ENCODE measurements around the gene SLC5A12. TPM values are rescaled to one million over a fixed set of nuclear protein-coding genes. Genes with fewer than 3 reads are reported as not detected.

SLC5A12 gene
- total RNA-seq, 2 experiments from 2014 or later: not detected

DNA sequence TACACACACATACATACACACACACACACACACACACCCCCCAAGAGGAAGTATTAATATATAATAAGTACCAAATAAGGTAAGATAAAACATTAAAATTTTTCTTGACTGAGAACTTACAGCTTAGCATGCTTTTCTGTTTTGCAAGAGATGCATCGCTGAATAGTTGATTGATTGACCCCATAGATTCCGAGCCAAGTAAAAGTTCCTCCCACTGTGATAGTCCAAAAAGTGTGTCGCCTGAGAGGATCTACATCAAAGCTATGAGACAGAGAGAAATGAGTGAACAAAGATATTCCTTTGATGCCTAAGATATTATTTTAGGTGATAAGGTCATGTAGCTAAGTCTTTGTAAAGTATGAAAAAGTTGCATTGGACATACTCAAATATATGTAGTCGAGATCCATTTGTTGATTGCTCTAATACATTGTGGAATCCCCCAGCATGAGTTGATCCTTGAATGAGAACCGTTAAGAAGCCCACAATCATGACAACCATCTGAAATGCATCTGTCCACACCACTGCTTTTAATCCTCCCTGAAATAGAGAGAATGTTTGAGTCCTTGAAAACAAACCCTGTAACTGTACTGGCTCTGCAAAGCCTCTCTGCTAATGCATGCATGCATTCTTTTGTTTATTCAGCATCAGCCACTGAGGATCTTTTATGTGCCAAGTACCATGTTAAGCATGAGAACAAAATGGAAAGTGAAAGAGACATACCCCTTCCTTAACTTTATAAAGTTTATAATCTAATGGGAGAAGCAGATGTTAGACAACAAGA lies 18.3 kb downstream of the SLC5A12 start:
- Mint-ChIP-seq H3K36me3 (ENCODE audit: low read depth) (no peaks in the 10 kb centered on the region), H3K27ac (no peak overlapping the region), H3K4me1 (ENCODE audit: low read depth) (no peaks in the 10 kb centered on the region), H3K9me3 (no peaks in the 10 kb centered on the region), H3K4me3 (no peak overlapping the region), H3K27me3 (no peaks in the 10 kb centered on the region)
- intact Hi-C loops (cut with micrococcal nuclease): no loop called here
- ATAC-seq: no peak
- TF ChIP-seq, protein P1, sequence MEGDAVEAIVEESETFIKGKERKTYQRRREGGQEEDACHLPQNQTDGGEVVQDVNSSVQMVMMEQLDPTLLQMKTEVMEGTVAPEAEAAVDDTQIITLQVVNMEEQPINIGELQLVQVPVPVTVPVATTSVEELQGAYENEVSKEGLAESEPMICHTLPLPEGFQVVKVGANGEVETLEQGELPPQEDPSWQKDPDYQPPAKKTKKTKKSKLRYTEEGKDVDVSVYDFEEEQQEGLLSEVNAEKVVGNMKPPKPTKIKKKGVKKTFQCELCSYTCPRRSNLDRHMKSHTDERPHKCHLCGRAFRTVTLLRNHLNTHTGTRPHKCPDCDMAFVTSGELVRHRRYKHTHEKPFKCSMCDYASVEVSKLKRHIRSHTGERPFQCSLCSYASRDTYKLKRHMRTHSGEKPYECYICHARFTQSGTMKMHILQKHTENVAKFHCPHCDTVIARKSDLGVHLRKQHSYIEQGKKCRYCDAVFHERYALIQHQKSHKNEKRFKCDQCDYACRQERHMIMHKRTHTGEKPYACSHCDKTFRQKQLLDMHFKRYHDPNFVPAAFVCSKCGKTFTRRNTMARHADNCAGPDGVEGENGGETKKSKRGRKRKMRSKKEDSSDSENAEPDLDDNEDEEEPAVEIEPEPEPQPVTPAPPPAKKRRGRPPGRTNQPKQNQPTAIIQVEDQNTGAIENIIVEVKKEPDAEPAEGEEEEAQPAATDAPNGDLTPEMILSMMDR (IDR thresholded peaks at IDR 0.05): no peak
- ChIA-PET POLR2A (no interaction called here), CTCF (no interaction called here)
- DNase-seq: no peak

DNA sequence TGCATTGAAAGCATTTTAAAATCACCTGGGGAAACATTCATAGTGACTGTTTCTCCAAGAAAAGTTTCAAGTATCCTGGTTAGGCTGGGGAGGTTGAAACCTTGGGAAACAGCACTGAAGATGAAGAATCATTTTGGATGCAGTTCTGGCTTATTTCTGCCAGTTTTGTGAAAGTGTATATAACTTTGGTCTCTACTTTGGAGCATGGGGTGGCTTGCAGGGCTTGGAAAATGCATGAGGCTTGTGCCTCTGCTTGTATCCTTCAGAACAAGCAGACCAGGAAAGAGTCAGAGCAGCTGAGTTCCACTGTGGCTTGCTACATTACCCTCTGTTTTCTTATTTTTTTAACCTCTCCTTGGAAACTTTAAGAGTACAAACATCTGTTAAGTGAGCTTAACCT lies 19.5 kb downstream of the SLC5A12 start:
- Mint-ChIP-seq H3K27me3 (no peaks in the 10 kb centered on the region), H3K36me3 (ENCODE audit: low read depth) (no peaks in the 10 kb centered on the region), H3K27ac (no peak overlapping the region), H3K9me3 (peaks cover 2% of the 10 kb centered on the region), H3K4me1 (ENCODE audit: low read depth) (no peaks in the 10 kb centered on the region), H3K4me3 (no peak overlapping the region)
- ChIA-PET CTCF (no interaction called here), POLR2A (no interaction called here)
- no peak for DNase-seq
- ATAC-seq: no peak
- intact Hi-C loops (cut with micrococcal nuclease): no loop called here
- TF ChIP-seq, protein P1 (IDR thresholded peaks at IDR 0.05): no peak

DNA sequence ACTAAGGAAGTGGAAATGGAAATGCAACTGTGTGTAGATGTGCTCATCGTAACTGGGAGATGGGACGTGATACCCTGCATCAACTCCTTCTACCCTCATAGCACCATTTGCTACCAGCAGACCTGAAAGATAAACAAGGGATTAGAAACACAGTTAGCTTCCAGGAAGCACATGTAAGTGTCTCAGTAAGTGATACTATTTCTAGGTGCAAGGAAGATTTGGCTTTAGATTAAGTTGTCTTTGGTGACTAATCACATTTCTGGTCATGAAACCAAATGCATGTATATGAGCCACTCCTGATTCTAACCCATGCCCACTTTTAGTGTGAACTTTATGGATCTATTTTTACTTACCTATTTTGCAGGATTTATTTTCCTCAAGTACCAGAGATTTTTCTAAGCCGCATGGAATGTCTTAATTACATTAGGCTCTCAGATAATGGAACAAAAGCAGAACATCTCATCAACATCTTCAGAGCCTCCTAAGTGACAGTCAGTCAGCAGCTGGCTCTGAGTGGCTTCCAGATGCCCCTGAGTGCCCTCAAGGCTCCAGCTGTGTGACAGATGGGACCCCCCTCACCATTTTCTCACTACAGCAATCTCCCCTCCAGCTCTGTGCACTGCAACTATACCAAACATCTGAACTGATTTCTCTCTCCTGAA lies 21.2 kb downstream of the SLC5A12 start:
- DNase-seq: no peak
- no peak overlapping the region for H3K27ac Mint-ChIP-seq
- TF ChIP-seq, protein P1 (IDR thresholded peaks at IDR 0.05): no peak
- POLR2A ChIA-PET: no interaction called here
- H3K27me3 Mint-ChIP-seq: no peaks in the 10 kb centered on the region
- no peaks in the 10 kb centered on the region for H3K36me3 Mint-ChIP-seq (ENCODE audit: low read depth)
- intact Hi-C loops (cut with micrococcal nuclease): no loop called here
- H3K9me3 Mint-ChIP-seq: peaks cover 2% of the 10 kb centered on the region
- no peaks in the 10 kb centered on the region for H3K4me1 Mint-ChIP-seq (ENCODE audit: low read depth)
- H3K4me3 Mint-ChIP-seq: no peak overlapping the region
- CTCF ChIA-PET: no interaction called here
- ATAC-seq: no peak

DNA sequence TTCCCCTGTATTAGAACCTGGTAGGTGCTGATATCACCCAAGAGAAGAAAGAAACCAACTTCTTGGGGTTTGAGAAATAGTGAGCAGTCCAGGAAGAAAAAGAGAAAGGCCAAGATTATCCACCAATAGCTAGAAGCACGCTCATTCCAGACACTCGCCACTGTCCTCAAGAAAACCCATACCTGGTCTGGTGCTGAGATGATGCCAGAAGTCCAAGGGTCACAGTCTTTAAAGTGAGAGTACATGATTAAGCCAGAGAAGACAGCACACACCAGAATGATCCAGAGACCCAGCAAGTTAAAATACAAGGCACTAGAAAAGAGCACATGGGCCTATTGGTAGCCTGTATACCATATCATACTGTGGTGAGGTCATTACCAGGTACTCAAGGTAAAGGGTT lies 23.6 kb downstream of the SLC5A12 start:
- no peak for ATAC-seq
- Mint-ChIP-seq H3K9me3 (peaks cover 2% of the 10 kb centered on the region), H3K4me3 (no peak overlapping the region), H3K36me3 (ENCODE audit: low read depth) (no peaks in the 10 kb centered on the region), H3K27me3 (no peaks in the 10 kb centered on the region), H3K4me1 (ENCODE audit: low read depth) (no peaks in the 10 kb centered on the region), H3K27ac (no peak overlapping the region)
- CTCF ChIA-PET: no interaction called here
- intact Hi-C loops (cut with micrococcal nuclease): no loop called here
- no peak for DNase-seq
- TF ChIP-seq, protein P1 (IDR thresholded peaks at IDR 0.05): no peak
- POLR2A ChIA-PET: no interaction called here

DNA sequence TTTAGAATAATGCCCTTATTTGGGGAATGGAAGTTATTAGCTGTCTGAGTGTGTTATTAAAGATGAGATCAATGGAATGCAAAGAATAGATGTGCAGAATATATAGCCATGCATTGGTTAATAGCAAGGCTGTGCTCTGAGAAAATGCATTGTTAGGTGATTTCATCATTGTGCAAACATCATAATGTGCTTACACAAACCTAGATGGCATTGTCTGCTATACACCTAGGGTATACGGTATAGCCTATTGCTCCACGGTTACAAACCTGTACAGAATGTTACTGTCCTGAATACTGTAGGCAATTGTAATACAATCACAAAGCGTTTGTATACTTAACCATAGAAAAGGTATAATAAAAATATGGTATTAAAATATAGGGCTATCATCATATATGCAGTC lies 25.5 kb downstream of the SLC5A12 start:
- H3K27me3 Mint-ChIP-seq: no peaks in the 10 kb centered on the region
- H3K9me3 Mint-ChIP-seq: peaks cover 2% of the 10 kb centered on the region
- ChIA-PET POLR2A (no interaction called here), CTCF (no interaction called here)
- ATAC-seq: no peak
- TF ChIP-seq, protein P1 (IDR thresholded peaks at IDR 0.05): no peak
- intact Hi-C loops (cut with micrococcal nuclease): no loop called here
- H3K36me3 Mint-ChIP-seq (ENCODE audit: low read depth): no peaks in the 10 kb centered on the region
- H3K4me1 Mint-ChIP-seq (ENCODE audit: low read depth): no peaks in the 10 kb centered on the region
- no peak for DNase-seq
- H3K4me3 Mint-ChIP-seq: no peak overlapping the region
- H3K27ac Mint-ChIP-seq: no peak overlapping the region
